K562 (cell line): ENCODE measurements around the gene SLC2A4. TPM values are rescaled to one million over a fixed set of nuclear protein-coding genes. Genes with fewer than 3 reads are reported as not detected.

Experiments
- ARID1B ChIP-seq: fragments of 450-650 bp; IDR thresholded peaks from 2 replicates; pipeline ENCODE4 v1.6.1; 2016; ENCODE audit warnings: antibody characterized with exemption, mild to moderate bottlenecking, inconsistent platforms
- C11orf30 ChIP-seq: fragments of 450-650 bp; IDR thresholded peaks from 2 replicates; pipeline ENCODE4 v1.6.1; 2016; ENCODE audit warnings: low read depth, mild to moderate bottlenecking
- CCNT2 ChIP-seq: IDR thresholded peaks from 2 replicates; pipeline ENCODE4 v1.6.1; 2011; ENCODE audit warnings: borderline replicate concordance, low read depth, mild to moderate bottlenecking, moderate library complexity, mixed read lengths, low read length; ENCODE audit not compliant: insufficient read length; ENCODE audit errors: extremely low read depth
- CHD4 ChIP-seq: fragments of 200-600 bp; sonication (generic); IDR thresholded peaks from 3 replicates; pipeline ENCODE4 v1.6.1; 2012; ENCODE audit warnings: low read depth, mild to moderate bottlenecking, mixed read lengths, low read length, inconsistent platforms; ENCODE audit not compliant: insufficient read depth, insufficient replicate concordance, poor library complexity, severe bottlenecking
- DLX4 ChIP-seq: fragments of 250-450 bp; sonication (Bioruptor Pico); IDR thresholded peaks from 2 replicates; pipeline ENCODE4 v1.6.1; 2021; ENCODE audit warnings: mild to moderate bottlenecking
- DNMT1 ChIP-seq: fragments of 450-650 bp; IDR thresholded peaks from 2 replicates; pipeline ENCODE4 v1.6.1; 2016; ENCODE audit warnings: antibody characterized with exemption, mild to moderate bottlenecking
- FOXJ3 ChIP-seq: sonication (generic); formaldehyde crosslinking; IDR thresholded peaks from 2 replicates; pipeline ENCODE4 v1.4.0; 2020; ENCODE audit warnings: mild to moderate bottlenecking, missing genetic modification reagents
- HDAC1 ChIP-seq, 2 experiments: fragments of 450-650 bp; IDR thresholded peaks; 2 replicates each; pipeline ENCODE4 v1.6.1; 2016 to 2017; ENCODE audit warnings: inconsistent platforms in 1 of 2, mild to moderate bottlenecking in 1 of 2, moderate library complexity in 1 of 2
- HMBOX1 ChIP-seq: sonication (generic); IDR thresholded peaks from 2 replicates; pipeline ENCODE4 v1.6.1; 2016
- HMGN3 ChIP-seq: IDR thresholded peaks from 2 replicates; pipeline ENCODE4 v1.6.1; 2011; ENCODE audit warnings: borderline replicate concordance, low read depth, mild to moderate bottlenecking, mixed read lengths, low read length; ENCODE audit not compliant: insufficient read length; ENCODE audit errors: extremely low read depth
- KAT8 ChIP-seq: fragments of 450-650 bp; IDR thresholded peaks from 2 replicates; pipeline ENCODE4 v1.6.1; 2016; ENCODE audit warnings: low read depth, mild to moderate bottlenecking
- KDM2B ChIP-seq: fragments of 250-450 bp; sonication (Bioruptor Pico); IDR thresholded peaks from 2 replicates; pipeline ENCODE4 v1.8.0; 2021; ENCODE audit warnings: mild to moderate bottlenecking, moderate library complexity
- LARP7 ChIP-seq: fragments of 450-650 bp; IDR thresholded peaks from 2 replicates; pipeline ENCODE4 v1.6.1; 2016
- MED1 ChIP-seq: sonication (generic); formaldehyde crosslinking; IDR thresholded peaks from 2 replicates; pipeline ENCODE4 v1.8.1; 2023; ENCODE audit warnings: missing genetic modification reagents, borderline replicate concordance
- MYBL2 ChIP-seq, 2 experiments: fragments of 450-650 bp in 1 of 2; sonication (generic) in 1 of 2; formaldehyde crosslinking in 1 of 2; IDR thresholded peaks; 2 replicates each; pipeline versions ENCODE4 v1.6.1 to v1.8.1; 2017 to 2022; ENCODE audit warnings: borderline replicate concordance in 1 of 2, inconsistent platforms in 1 of 2, low read depth in 1 of 2, mild to moderate bottlenecking in 1 of 2, missing genetic modification reagents in 1 of 2, moderate library complexity in 1 of 2
- MYC ChIP-seq, 2 experiments: fragments of 250-450 bp in 1 of 2; sonication (Bioruptor Pico) in 1 of 2; IDR thresholded peaks; 2 replicates each; pipeline versions ENCODE4 v1.5.1 to v1.6.1; 2012 to 2021; ENCODE audit warnings: low read depth in 2 of 2, borderline replicate concordance in 1 of 2, improper control_type of control experiment in 1 of 2, low read length in 1 of 2, mild to moderate bottlenecking in 1 of 2, moderate library complexity in 1 of 2
- NR1H2 ChIP-seq: sonication (generic); formaldehyde crosslinking; IDR thresholded peaks from 2 replicates; pipeline ENCODE4 v1.4.0; 2020; ENCODE audit warnings: mild to moderate bottlenecking, missing genetic modification reagents
- POLR2AphosphoS5 ChIP-seq: IDR thresholded peaks from 2 replicates; pipeline ENCODE4 v1.6.1; 2011; ENCODE audit warnings: mild to moderate bottlenecking, low read depth, low read length, moderate library complexity; ENCODE audit not compliant: control insufficient read depth, insufficient read depth
- SAP30 ChIP-seq: fragments of 200-600 bp; sonication (generic); IDR thresholded peaks from 2 replicates; pipeline ENCODE4 v1.6.1; 2012; ENCODE audit warnings: borderline replicate concordance, low read depth, mild to moderate bottlenecking, moderate library complexity, low read length, control low read depth, inconsistent platforms; ENCODE audit not compliant: insufficient read depth, poor library complexity, severe bottlenecking
- SETDB1 ChIP-seq: IDR thresholded peaks from one replicate; pipeline ENCODE4 v1.6.1; 2012; ENCODE audit warnings: low read length, control low read depth, inconsistent platforms
- SOX6 ChIP-seq: fragments of 450-650 bp; IDR thresholded peaks from 2 replicates; pipeline ENCODE4 v1.6.1; 2014; ENCODE audit warnings: mild to moderate bottlenecking
- SUPT5H ChIP-seq: fragments of 450-650 bp; IDR thresholded peaks from 2 replicates; pipeline ENCODE4 v1.6.1; 2016
- ZC3H4 ChIP-seq: sonication (generic); formaldehyde crosslinking; IDR thresholded peaks from 2 replicates; pipeline ENCODE4 v1.9.0; 2021; ENCODE audit warnings: missing genetic modification reagents, borderline replicate concordance
- ZFP30 ChIP-seq: fragments of 250-450 bp; sonication (Bioruptor Pico); IDR thresholded peaks from 2 replicates; pipeline ENCODE4 v1.8.0; 2022; ENCODE audit warnings: moderate library complexity, mild to moderate bottlenecking, inconsistent platforms, borderline replicate concordance
- ZFX ChIP-seq: sonication (generic); formaldehyde crosslinking; IDR thresholded peaks from 2 replicates; pipeline ENCODE4 v1.8.0; 2022; ENCODE audit warnings: mild to moderate bottlenecking, missing genetic modification reagents, moderate library complexity
- ZNF408 ChIP-seq: fragments of 250-450 bp; sonication (Bioruptor Pico); IDR thresholded peaks from 2 replicates; pipeline ENCODE4 v1.4.0; 2020; ENCODE audit warnings: low read depth, mild to moderate bottlenecking, moderate library complexity
- ZNF717 ChIP-seq: fragments of 250-450 bp; sonication (Bioruptor Pico); IDR thresholded peaks from 2 replicates; pipeline ENCODE4 v1.5.0; 2021
- polyA plus RNA-seq, 8 experiments: library from polyadenylated mRNA; depleted of rRNA in 4 of 8; stranded (reverse) in 5 of 8; unstranded in 3 of 8; fragments of >200 nt; fragmentation: Nextera tagmentation in 2 of 8; fragmentation: Illumina TruSeq in 1 of 8; extraction: Ambion mirVana in 2 of 8; extraction: Trizol in 1 of 8; gene quantifications; 2 replicates each; pipeline versions ENCODE4 v1.2.1 to v1.2.3, GENCODE V29; 2011 to 2014; ENCODE audit warnings: inconsistent platforms in 1 of 8, missing spikeins in 1 of 8
- total RNA-seq, 7 experiments: library from RNA; depleted of rRNA in 6 of 7; stranded (reverse); fragments of >200 nt in 6 of 7; fragmentation: Illumina TruSeq in 2 of 7; extraction: Trizol in 2 of 7; gene quantifications; 2 replicates each; pipeline versions ENCODE4 v1.2.1 to v1.2.3, GENCODE V29; 2011 to 2021; ENCODE audit warnings: low replicate concordance in 1 of 7

Gene SLC2A4
- total and polyA plus RNA-seq, 9 of the 15 experiments (the other 6 are each of a cell fraction or from before 2014, with no cell fraction given), result 0.74 to 3.5 (median 1.6) TPM

- TF ChIP-seq HMBOX1, result no peak
- peak; percentile 64; the same call in 1 of the 2 replicates for TF ChIP-seq SUPT5H
- TF ChIP-seq CCNT2, result no peak
- no peak for TF ChIP-seq NR1H2 (CRISPR knock-in tag)
- TF ChIP-seq POLR2AphosphoS5, result peak; percentile 38; the same call in 1 of the 2 replicates
- no peak for TF ChIP-seq ZC3H4 (CRISPR knock-in tag)
- TF ChIP-seq HDAC1 (IDR thresholded peaks at IDR 0.05), result peak in 1 of 2 experiments; percentile 73; a peak in 2 of 4 replicates
- TF ChIP-seq ZFP30, result no peak
- peak; percentile 40 for TF ChIP-seq SOX6
- TF ChIP-seq DNMT1, result no peak
- TF ChIP-seq MYC (IDR thresholded peaks at IDR 0.05; ENCODE audit: low read depth, low read length), result no peak; the same call in 1 of the 2 replicates
- TF ChIP-seq MYC (CRISPR knock-in tag; IDR thresholded peaks at IDR 0.05; ENCODE audit: borderline replicate concordance, low read depth), result no peak
- TF ChIP-seq LARP7, result no peak
- peak; percentile 90 for TF ChIP-seq C11orf30
- TF ChIP-seq SAP30, result peak; percentile 63
- no peak for TF ChIP-seq CHD4
- TF ChIP-seq ZNF717, result no peak
- TF ChIP-seq ZNF408 (CRISPR knock-in tag), result no peak
- no peak for TF ChIP-seq MYBL2 (IDR thresholded peaks at IDR 0.05; ENCODE audit: low read depth)
- TF ChIP-seq MYBL2 (CRISPR knock-in tag; IDR thresholded peaks at IDR 0.05; ENCODE audit: borderline replicate concordance), result no peak
- TF ChIP-seq HMGN3, result peak; percentile 55
- TF ChIP-seq ZFX, result peak; percentile 68
- TF ChIP-seq FOXJ3 (CRISPR knock-in tag), result no peak
- TF ChIP-seq SETDB1, result no peak
- no peak for TF ChIP-seq ARID1B
- no peak for TF ChIP-seq MED1 (CRISPR knock-in tag)
- no peak for TF ChIP-seq DLX4
- no peak for TF ChIP-seq KAT8
- TF ChIP-seq KDM2B (CRISPR knock-in tag), result no peak
Observed at GRCh38 chr17:7314719-7315569, 33.4 kb downstream of the SLC2A4 start, which contains the start of gene GPS2 (continued).
